Renal cortex interstitium (tissue), 11 donors: ENCODE data around the gene LCN1. TPM values are rescaled to one million over a fixed set of nuclear protein-coding genes. Genes with fewer than 3 reads are reported as not detected.

Experiments
- DNase-seq, 11 donors: peaks; one replicate each; pipeline ENCODE4 v3.0.0-alpha.2; 2013; ENCODE audit warnings: low read depth in 9 of 11, low spot score in 4 of 11; ENCODE audit errors: extremely low read depth in 1 of 11
- polyA plus RNA-seq, 3 donors: library from polyadenylated mRNA; unstranded; fragments of 120-200 nt; gene quantifications; one replicate each; pipeline ENCODE4 v1.2.1, GENCODE V29; 2013; ENCODE audit not compliant: insufficient read length in 3 of 3

Gene LCN1
- polyA plus RNA-seq, 3 donors, result not detected

DNA sequence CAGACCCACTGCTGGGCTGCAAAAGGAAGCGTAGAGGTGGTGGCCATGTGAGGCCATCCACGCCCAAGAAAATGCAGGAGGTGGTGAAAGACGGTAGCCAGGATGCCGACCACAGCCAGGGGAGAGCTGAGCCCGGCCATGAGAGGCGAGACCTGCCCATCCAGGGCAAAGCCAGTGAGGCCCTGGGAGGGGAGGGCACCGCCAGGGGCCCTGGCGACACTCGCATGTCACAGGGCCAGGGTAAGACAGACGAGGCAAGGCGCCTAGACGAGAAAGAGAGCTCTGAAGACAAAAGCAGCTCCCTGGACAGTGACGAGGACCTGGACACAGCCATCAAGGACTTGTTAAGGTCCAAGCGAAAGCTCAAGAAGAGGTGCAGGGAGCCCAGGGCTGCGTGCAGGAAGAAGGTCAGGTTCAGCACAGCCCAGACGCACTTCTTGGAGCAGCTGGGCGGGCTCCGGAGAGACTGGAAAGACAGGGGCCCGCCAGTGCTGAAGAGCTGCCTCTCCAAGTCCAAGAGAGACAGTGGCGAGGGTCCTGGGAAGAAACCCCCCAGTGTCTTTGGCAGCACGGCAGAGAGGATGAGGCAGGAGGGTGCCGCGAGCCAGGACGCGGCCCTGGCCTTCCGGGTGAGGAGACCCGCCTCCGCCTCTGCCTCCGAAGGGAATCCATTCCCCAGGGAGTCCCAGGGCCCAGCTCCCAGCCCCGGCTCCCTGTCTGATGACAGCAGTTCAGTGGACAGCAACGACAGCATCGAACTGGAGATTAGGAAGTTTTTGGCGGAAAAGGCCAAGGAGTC lies 34.8 kb upstream of the LCN1 start:
- no peak for DNase-seq

DNA sequence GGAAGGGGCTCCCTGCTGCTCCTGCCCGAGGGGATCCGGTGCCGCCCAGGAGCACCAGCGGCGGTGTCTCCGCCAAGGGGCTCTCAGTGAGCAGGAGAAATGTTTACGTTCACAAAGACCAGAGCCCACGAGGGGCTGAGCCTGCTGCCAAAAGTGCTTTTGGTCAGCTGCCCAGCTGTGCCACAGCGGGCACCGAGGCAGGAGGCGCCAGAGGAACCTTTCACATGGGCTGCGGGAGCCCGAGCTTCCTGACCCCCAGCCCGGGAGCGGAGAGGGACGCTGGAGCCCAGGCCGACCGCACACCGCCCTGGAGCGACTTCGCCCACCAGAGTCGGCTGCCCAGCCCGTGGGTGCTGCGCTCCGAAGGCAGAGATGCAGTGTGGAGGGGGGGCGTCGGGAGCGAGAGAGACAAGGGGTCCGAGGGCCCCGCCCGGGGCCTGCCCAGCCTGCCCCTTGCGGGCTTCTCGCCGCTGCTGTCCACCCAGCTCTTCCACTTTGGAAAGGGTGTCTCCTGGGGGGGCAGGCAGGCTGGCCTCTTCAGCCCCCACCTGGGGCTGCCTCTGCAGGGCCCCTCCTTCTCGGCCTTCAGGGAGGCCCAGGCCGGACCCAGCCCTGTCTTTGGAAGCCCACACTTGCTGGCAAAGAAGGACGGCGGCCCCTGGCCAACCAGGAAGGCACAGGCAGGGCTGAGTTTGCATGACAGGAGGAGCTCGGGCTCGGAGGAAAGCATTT lies 33.8 kb upstream of the LCN1 start:
- DNase-seq, result no peak

DNA sequence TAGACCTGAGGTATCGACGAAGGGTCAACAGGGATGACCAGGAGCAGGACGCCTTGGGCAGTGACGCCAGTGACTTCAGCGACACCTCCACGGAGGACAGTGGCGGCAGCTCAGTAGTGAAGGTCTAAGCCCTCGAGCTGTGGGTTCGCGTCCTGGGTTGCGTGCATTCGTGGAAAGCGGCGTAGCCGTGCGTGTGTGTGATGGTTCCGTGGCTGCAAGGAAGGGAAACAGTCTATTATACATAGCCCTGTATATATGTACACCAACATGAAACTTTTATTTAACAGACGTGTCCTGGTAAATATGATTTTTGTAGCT lies 33.3 kb upstream of the LCN1 start:
- DNase-seq, result no peak

DNA sequence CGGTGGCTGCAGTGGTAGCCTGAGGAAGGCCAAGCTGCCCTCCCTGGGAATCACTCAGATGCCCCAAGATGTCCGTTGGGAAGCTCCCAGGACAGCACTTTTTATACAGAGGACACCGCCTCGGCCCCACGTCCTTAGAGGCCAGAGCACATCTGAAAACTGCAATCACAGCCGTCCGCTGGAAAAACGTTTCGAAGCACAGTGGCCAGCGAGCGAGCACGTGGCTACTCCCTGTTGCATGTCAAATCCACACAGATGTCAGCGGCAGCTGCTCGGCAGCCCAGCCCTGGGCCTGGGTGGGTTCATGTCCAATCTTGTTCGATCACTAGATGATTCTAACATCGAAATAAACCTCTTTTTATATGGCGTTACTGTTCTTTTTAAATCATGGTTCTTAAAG lies 32.7 kb upstream of the LCN1 start:
- DNase-seq, result no peak

DNA sequence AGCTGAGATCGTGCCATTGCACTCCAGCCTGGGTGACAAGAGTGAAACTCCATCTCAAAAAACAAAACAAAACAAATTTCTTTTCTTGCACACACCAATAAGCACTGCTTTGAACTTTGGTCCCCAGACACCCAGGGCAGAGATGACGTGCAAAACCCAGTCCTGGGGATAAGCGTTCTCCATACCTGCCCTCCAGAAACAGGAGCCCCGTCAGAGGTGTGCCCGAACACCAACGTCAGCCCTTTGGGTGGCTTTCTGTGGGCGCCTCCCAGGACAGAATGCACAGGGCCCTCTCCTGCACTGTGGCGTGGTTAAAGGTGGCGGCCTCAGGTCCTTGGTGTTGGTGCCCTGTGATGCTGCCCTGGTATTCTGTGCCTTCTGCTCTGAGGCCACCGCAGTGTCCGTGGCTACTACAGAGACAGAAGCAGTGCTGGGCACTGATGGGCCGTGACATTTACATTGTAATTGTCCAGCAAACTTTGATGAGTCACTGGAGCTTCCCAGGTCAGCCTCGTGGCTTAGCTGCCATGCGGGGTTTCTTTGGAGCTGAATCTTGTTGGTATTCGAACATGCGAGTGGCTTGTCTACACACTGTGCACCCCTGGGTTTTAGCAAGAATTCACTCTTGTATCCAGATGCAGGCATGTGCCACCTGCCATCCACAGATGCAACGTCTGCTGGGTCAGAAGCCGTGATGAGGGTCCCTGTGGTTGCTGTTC lies 31.9 kb upstream of the LCN1 start:
- DNase-seq, result no peak

DNA sequence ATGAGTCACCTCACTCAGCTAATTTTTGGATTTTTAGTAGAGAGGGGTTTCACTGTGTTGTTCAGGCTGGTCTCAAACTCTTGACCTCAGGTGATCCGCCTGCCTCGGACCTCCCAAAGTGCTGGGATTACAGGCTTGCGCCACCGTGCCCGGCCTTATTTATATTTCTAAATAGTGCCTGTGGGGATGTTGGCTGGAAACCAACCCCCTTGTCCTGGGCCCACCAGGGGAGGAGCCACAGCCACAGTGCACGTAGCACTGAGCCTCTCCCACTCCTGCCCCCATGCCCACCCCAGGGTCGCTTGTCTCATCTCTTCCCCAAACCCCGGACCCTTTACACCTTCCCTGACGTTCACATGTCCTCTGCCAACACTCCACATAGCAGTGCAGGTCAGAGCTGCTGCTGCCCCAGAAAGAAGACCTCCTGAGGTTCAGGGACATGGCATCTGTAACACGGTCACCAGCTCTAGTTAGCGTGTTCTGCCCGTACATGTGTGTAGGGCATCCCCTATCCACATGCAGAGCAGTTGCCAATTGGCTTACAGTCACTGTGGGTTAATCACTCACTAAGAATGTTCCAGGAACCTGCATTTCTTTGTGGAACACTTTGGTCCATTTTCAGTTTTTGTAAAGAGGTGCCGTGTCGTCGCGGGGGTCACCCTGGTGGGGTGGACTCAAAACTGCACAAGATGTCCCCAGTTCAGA lies 30.9 kb upstream of the LCN1 start:
- no peak for DNase-seq

DNA sequence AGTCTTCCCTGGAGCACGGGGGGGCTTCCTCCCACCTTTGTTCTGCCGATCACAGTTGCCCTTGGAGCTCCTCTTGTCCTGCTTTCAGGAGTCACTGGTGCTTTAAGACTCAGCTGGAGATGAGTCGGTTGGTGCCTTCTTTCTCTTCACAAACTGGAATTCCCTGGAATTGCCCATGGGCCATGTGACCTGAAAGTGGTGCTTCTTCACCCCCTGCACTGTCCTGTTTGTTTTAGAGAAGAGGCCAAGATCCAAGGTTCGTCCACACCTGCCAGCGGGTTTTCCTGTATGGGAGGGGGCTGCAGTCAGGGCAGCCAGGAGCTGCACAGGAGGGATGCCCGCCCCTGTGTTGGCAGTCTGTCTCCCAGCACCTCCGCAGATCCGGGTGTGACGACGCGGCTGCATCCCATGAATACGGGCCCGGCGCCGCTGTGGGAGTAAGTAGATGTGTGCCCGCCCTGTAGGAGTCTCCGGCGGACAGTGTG lies 30.2 kb upstream of the LCN1 start:
- DNase-seq, result no peak

DNA sequence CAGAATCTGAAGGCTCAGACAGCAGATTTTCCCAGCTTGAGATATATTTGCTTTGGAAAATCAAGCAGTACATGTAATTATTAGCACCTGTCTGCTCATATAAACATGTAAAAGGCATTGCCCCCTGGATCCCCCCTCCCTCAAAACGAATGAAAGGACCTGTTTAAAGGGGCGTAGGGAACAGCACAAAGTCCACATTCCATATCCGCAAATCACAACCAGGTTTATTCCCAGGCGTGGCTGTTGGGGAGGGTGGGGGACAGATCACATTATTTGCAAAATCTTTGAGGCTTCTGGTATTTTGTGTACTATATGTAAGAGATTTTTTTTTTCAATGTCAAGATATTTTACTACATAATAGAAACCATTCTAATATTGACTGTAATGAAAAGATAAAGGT lies 29.5 kb upstream of the LCN1 start:
- DNase-seq, result no peak

DNA sequence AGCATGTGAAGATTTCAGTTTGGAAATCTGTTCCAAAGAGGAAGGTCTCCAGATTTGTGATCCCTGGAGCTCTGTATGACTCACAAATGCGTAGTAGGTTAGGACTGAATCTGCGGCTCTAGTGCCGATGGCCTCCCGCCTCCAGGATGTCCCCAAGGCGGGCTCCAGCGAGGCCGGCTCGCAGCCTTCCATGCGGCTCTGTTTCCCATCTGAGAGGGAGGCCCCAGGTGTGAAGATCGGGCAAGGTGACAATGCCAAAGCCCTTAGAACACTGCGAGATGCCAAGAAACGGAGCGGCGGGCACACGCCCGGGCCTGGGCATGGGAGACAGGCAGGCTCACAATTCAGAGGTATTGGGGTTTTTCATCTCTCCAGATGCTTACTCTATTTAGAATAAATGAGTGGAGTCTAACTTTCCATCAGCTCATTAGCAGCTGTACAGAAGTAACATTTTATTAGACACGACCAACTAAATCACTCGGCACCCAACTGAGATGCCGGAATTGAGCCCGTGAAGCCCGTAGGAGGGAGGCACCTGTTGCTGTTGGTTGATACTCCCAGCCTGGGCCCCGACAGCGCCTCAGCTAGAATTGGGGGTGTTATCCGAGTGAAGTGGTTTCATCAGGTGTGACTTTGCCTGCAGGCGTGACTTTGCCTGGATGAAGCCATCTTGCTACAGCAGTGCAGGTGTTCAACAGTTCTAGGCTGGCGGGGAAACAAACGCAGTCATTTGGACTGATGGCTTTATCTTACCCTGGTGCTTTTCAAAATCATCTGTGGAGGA lies 28.2 kb upstream of the LCN1 start:
- DNase-seq, result no peak

DNA sequence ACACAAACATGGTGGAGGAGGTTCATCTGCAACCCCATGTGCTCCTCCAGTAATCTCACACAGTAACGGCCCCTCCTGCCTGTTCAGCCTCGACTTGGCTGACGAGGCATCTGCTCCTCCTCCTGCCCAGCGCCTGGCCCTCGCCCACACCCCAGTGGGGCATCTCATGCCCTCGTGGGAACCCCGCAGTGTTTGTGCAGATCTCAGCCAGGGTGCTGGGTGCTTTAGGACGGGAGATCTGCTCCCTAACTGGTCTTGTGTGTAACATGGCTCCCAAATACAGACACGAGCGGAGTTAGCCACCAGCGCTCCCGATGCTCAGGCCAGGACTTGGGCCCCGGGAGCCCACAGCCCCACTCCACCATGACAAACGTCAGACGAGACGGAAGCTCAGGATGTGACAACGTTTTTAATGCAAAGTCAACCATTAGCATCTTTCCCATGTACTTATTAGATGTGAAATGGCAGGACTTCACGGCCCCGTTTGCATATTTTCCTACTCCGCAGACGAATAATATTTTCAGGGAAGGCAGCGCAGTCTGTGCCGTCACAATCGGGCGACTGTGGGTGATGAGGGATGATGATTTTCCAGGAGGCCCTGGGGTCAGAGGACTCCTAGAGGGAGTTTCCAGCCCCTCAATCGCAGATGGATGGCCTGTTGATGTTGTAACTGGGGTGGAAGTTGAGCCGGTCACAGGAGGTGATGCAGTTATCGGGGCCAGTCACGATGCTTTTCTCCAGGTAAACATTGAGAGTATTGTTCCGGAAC lies 26.3 kb upstream of the LCN1 start:
- DNase-seq, result no peak

DNA sequence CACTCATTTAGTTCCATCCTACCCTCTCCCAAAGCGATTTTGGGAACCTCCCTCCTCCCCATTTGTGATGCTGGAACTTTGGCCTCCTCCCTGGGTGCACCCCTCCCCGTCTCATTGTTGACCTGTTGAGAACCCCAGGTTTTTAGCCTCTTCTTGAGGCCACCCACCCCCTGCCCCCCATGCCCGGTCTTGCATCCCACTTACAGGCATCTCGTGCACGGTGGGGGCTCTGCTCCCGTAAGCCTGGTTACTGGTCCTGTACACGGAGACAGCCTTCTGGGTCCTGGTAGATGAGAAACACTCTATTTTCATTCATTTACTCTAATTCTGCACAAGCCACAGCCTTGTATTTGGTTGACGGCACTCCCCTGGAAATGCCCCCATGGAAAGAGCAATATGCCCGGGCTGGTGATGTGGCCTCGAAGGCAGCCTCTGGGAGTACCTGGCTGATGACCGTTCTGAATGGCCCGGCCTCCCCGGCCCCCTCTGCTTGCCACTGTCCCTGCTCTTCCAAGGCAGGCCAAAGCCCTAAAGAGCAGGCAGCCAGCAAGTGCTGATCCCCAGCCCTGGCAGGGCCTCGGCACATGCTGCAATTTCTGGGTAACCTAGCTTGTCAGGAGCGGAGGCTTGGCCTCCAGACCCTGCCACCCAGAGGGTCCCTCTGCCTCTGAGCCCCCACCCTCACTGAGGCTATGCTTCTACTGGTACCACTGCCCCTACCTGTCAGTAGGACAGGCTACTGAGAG lies 22.7 kb upstream of the LCN1 start:
- DNase-seq, result no peak

DNA sequence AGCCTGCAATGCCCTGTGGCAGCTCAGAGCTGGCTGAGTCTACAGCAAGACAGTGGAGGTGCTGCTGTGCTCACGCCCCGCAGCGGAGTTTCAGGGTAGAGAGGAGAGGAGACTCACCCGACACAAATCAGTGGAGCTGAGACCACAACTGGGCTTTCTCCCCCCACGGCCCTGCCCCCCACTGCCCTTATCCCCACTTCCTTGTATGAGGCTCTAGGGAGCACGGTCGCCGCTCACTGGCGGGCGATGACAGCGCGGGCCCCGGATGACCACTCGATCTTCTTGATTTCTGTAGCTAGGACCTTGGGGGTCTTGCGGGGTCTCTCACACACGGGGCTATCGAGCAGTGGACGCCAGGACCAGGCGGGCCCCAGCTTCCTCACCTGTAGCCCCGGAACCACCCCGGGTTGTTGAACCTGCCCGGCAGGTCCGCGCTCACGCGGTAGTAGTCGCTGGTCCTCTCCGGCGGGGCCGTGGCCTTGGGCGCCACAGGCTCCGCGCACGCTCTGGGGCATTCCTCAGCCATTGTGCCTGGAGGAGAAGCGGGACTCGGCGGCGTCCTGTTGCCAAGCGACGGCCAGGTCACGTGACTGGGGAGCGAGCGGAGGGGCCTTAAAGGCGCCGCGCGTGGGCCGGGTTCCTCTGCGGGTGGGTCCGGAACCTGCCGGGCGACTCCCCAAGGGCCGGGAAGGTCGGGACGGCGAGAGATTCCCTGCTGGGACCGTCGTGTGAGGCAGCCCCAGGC lies 21.7 kb upstream of the LCN1 start:
- peak; percentile 68 to 89 (median 83) for DNase-seq

DNA sequence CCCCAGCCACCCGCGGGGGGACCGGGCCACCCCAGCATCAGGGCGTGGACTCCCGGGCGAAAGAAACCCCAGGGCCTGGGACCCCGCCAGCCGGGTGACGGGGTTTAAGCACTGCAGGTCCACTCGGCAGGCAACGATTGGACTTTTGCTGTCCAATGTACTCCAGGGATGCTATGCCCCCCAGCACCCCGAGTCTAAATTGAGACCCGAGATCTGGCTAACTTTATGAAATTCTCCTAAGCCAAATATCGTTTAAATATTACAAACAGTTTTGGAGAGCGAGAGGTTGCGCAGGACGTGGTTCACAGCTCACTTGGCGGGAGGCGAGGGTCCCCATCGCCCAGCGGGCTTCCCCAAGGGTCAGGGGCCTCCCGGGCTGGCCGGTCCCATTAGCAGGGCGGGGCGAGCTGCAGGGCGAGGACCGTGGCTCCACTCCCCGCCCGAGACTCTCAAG lies 21.1 kb upstream of the LCN1 start:
- peak in 1 of 11 donors; percentile 32 for DNase-seq

DNA sequence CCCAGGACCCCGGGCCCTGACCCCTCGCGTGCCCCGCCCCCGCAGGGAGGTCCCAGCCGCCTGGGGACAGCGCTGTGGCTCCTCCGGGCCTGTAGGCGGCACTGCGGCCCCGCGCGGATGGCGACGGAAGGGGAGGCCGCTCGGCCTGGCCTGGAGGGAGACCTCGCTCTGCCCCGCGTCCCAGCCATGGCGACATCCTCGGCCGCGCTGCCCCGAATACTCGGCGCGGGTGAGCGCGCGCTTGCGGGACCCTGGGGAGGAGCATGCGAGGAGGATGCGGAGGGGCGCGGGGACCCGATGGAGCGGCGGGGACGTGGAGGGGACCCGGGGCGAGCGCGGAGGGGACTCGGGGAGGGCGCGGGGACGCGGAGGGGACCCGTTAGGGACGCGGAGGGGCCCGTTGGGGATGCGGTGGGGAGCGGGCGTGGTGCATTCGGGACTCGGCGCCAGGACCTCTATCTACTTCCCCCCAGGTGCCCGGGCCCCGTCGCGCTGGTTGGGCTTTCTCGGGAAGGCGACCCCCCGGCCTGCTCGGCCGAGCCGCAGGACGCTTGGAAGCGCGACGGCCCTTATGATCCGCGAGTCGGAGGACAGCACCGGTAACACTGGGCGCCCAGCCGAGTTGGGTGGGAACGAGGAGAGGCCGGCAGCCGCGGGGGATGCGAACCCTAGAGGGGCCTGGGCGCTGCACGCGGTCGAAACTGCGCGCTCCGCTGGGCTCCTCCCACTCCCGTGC lies 20.5 kb upstream of the LCN1 start, which contains the start of gene MRPS2:
Gene MRPS2, plus strand, starts transcription at position 158 of the 736 bp plus-strand sequence. Its CDS starts 29 bp downstream, at position 187.
- DNase-seq, result peak in 10 of 11 donors; percentile 73 to 87 (median 84)

DNA sequence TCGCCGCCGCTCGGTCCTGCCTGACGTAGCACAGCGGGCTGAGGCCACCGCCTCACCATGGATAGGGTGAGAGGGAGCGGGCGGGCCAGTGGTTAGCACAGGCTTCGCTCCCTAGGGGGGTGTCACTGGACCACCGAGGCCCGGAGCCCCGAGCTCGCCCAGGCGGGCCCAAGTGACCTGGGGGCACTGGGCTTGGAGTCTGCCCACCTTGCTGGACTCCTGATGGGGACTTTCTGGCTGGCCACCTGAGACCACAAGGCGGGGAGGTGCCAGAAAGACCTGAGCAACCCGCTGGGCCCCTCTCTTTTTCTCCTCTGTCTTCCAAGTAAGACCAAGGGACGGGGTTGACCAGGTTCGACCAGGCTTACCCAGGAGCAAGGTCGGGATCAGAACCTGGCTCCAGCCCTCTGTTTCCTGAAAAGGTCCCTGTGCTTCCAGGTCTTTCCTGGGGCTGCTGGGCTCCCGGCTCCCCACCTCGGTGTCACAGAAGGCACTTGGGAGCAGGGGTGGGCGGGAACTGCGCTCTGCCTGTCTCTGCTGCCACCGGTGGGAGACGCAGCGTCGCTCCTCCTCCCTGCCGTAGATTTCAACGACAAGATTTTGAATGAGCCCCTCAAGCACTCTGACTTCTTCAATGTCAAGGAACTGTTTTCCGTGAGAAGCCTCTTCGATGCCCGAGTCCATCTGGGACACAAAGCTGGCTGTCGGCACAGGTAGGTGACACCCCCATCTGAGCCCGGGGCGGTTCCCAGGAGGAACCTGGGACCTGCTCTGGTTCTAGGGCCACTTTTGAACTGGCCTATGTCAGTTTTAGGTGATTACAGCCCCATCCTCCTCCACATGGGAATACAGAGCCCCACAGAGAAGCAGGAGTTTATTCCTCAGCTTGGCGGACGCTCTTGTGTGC lies 19.7 kb upstream of the LCN1 start:
- peak in 1 of 11 donors; percentile 33 for DNase-seq
